ENCODE results near the gene CREBL2.

The CREBL2 gene

GRCh38 chr12:12689647-12690300 lies 78.1 kb downstream of the CREBL2 start:
- no peak overlapping the region for H3K4me3 ChIP-seq (ENCODE audit: low read depth, low read length)
- TF ChIP-seq, protein P1, sequence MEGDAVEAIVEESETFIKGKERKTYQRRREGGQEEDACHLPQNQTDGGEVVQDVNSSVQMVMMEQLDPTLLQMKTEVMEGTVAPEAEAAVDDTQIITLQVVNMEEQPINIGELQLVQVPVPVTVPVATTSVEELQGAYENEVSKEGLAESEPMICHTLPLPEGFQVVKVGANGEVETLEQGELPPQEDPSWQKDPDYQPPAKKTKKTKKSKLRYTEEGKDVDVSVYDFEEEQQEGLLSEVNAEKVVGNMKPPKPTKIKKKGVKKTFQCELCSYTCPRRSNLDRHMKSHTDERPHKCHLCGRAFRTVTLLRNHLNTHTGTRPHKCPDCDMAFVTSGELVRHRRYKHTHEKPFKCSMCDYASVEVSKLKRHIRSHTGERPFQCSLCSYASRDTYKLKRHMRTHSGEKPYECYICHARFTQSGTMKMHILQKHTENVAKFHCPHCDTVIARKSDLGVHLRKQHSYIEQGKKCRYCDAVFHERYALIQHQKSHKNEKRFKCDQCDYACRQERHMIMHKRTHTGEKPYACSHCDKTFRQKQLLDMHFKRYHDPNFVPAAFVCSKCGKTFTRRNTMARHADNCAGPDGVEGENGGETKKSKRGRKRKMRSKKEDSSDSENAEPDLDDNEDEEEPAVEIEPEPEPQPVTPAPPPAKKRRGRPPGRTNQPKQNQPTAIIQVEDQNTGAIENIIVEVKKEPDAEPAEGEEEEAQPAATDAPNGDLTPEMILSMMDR (IDR thresholded peaks at IDR 0.05; ENCODE audit: borderline replicate concordance, insufficient read depth, low read depth, low read length) = no peak

- TF ChIP-seq, protein P1 (IDR thresholded peaks at IDR 0.05; ENCODE audit: borderline replicate concordance, insufficient read depth, low read depth, low read length) = no peak
- no peak overlapping the region for H3K4me3 ChIP-seq (ENCODE audit: low read depth, low read length)
Observed at GRCh38 chr12:12691549-12691948, 79.9 kb downstream of the CREBL2 start.

- no peak overlapping the region for H3K4me3 ChIP-seq (ENCODE audit: low read depth, low read length)
- TF ChIP-seq, protein P1 (IDR thresholded peaks at IDR 0.05; ENCODE audit: borderline replicate concordance, insufficient read depth, low read depth, low read length) = no peak
Observed at GRCh38 chr12:12693111-12693671, 81.5 kb downstream of the CREBL2 start.

Data from GM12875 (cell line).